Superior temporal gyrus (tissue), 1 donor: ENCODE results near the gene DGKD.

Experiments
- DNase-seq: peaks from one replicate; pipeline ENCODE4 v3.0.0-alpha.2; 2016; ENCODE audit errors: extremely low spot score

Gene DGKD

DNA sequence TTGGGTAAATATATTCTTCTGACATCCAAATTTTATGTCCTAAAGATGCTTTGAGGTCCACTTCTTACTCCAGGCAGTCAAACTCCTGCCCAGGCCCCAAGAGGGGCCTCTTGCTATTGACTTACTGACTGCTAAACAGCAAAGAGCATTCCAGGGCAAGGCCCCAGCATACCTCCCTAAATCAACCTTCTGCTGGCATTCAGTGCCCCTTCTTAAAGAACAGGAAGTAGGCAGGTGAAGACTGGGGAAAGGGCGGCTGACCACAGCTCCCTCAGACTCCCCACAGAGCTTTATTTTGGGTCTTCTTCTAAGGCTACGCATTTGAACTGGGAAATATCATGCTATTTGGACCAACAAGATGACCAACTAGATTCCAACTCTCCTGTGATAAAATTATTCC lies 143.4 kb downstream of the DGKD start:
- DNase-seq: no peak

DNA sequence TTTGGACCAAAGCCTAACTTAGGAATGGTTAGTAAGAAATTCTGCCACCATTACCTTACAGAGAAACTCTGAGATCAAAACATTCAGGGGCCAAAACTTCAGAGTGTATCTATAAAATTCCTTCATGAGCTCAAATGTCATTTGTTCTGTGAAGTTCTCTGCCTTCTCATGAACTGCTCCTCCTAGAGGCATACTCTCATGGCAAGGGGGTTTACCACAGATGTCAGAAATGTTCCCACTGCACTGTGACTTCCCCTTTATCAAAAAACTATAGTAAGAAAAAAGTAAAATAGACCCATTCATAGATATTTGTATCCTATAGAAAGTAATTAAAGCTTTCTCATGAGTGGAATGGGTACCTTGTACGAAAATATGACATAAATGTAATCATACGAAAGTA lies 143.8 kb downstream of the DGKD start:
- no peak for DNase-seq

DNA sequence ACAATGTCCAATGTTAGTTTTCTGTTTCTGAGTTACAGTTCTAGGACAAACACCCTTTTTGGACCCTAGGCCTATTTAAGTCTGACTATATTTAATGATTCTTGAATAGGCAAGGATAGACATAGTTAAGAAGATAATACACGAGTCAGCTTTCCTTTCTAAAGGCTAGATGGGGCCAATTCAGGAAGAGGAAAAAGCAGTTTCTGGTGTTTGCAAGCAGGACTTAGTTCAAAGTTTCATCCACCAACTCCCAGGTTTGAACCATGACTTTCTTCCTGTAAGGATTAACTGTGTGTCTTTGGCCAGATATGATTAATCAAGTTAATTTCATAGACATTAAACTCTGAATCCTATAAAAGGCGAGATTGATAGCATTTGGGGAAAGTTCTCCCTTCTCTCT lies 145.6 kb downstream of the DGKD start:
- no peak for DNase-seq

DNA sequence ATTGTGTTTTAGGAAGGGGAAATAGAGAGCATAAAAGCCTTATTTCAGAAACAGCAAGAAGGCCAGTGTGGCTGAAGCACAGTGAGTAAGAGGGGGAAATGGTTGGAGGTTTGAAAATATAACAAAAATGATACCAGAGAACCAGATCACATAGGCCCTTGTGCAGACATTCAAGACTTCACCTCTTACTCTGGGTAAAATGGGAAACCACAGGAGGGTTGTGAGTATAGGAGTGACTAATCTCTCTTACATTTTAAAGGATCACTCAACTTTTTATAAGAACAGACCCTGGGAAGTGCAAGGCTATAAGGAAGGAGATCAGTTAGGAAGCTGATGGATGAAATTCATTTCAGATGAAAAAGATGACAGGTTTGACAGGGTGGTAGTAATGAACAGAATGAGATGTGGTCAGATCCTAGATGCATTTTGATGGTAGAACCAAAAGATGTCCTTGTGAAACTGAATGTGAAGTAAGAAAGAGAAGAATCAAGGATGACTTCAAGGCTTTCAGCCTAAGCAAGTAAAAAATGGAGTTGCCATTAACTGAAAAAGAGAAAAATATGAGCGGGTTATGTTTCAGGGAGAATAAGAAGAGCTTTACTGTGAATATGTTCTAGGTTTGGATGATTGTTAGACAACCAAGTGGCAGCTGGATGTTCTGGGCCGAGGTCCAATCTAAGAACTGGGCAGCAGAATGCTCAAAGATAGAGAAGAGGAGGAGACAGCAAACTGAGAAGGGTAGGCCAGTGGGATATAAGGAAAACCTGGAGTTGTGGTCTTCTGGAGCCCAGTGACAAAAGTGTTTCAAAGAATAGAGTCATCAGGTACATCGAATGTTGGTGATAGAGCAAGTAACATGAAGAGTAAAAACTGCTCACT lies 147.1 kb downstream of the DGKD start:
- DNase-seq: peak; percentile 69

DNA sequence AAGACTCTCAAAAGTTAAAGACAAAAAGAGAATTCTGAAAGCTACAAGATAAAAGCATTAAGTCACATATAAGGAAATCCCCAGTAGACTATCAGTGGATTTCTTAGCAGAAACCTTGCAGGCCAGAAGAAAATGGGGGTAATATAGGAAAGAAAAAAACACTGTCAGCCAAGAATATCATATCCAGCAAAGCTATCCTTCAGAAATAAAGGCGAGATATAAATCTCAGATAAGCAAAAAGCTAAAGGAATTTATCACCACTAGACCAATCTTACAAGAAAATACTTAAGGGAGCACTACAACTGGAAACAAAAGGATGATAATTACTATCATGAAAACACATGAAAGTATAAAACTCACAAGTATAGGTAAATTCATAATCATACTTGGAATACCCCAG lies 149.2 kb downstream of the DGKD start:
- DNase-seq: no peak

DNA sequence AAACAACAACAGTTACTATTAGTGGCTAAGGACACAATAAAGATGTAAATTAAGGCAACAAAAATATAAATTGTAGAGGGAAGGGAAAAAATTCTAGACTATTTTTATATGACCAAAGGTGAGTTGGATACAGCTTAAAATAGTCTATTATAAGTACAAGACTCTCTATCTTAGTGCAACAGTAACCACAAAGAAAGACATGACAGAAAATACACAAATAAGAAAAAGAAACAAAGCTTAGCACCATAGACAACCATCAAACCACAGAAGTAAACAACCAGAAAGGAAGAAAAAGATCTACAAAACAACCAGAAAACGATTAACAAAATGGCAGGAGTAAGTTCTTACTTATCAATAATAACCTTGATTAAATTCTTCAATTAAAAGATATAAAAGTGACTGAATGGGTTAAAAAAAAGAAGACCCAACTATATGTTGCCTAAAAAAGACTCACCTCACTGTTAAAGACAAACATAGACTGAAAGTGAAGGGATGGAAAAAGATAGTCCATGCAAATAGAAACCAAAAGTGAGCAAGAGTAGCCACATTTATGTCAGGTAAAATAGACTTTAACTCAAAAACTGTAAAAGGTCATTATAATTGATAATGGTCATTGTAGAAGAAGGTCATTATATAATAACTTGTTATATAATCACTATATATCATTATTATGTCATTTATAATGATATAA lies 149.8 kb downstream of the DGKD start:
- DNase-seq: no peak

DNA sequence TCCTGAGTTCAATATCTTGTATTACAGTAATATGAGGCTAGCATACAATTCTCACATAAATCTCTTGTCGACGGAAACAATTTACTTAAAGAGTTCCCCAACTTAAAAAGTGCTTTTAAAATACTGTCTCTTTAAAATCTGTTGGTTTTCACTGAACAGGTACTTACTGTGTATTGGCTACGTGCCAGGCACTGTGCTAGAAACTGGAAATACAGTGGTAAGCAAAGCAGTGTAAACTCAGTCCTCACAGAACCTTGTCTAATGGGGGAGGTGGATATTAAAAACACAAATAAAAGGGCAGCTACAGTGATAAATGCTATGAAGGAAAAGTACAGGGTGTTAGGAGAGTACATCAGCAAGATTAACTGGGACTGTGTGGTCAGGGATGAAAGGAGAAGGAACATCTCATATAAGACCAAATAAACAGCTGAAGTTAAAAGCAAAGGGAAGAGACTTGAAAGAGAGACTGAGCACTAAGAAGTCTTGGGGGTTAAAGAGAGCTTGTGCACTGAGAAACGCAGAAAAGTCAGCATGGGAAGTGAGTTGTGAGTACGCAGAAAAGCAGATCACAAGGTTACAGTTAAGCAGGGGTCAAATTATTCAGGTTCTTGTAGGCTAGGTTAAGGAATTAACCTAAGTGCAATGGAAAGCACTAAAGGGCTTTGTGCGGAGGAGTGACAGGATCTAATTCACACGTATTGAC lies 159.8 kb downstream of the DGKD start:
- no peak for DNase-seq

DNA sequence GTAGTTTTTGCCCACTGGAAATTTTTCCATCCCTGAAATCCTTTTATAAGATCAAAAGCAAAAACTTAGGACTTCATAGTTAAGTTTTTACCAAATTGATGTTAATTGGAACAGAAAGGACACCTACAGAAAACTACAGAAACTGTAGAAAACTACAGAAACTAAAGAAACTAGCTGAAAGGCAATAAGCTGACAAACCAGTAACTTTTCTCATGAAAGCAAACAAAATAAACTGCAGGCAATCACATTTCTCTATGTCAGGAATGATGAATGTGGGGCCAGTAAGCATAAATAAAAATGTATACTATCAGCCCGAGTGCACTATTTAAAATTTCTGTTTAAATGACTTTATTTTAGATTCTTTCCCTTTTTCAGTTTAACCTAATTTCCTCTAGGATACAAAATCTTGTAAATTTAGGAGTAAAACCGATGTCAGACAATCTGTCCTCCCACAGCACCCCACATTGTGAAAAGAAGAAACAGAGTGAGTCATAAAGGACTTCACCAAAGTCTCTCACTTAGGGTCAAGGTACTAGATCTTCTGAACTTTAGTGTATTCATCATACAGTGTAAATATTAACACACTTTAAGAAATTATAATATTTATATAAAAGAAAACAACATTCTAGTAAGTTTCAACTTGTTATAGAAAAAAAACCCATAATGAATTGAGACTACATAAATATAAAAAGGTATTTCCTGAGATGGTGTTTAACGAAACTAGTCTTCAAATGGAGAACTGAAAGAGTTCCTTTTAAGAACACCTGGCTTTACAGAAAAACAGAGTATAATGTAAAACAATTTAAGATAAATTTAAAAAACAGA lies 165.7 kb downstream of the DGKD start:
- no peak for DNase-seq
